PC-9 (cell line): Measurements from ENCODE around the gene NXF1. TPM values are rescaled to one million over a fixed set of nuclear protein-coding genes. Genes with fewer than 3 reads are reported as not detected.

Experiments used
- Bru-seq: library from RNA; stranded (reverse); fragments of 400-500 nt; gene quantifications from one replicate; lab custom pipeline; 2021; lab: Mats Ljungman, UMichigan
- BruChase-seq, 2 experiments: library from RNA; stranded (reverse); fragments of 400-500 nt; gene quantifications; one replicate each; lab custom pipeline; 2021; lab: Mats Ljungman, UMichigan
- BruUV-seq: library from RNA; stranded (reverse); fragments of 400-500 nt; replicated peaks from 2 replicates; lab custom pipeline; 2021; lab: Mats Ljungman, UMichigan
- CTCF ChIA-PET: fragments of 300-600 bp; sonication (Branson Sonifier 250); formaldehyde crosslinking; loops from one replicate; lab custom pipeline; 2022; ENCODE audit warnings: antibody characterized with exemption; lab: Charles Lee
- POLR2A ChIA-PET: fragments of 300-600 bp; sonication (Branson Sonifier 250); formaldehyde crosslinking; loops from one replicate; lab custom pipeline; 2022; ENCODE audit warnings: antibody characterized with exemption; ENCODE audit not compliant: unreplicated experiment; lab: Charles Lee
- DNase-seq, 2 experiments: peaks; one replicate each; pipeline versions ENCODE4 v3.0.0 to v3.0.0-alpha.2; 2015 to 2022; ENCODE audit warnings: mixed read lengths in 1 of 2
- H2AFZ ChIP-seq: fragments of 200-600 bp; sonication (generic); 2 replicates; pipeline ENCODE4 v1.8.1; 2017; ENCODE audit warnings: antibody characterized with exemption
- H3F3A ChIP-seq: fragments of 200-600 bp; sonication (generic); 2 replicates; pipeline ENCODE4 v1.8.1; 2017; ENCODE audit warnings: antibody characterized with exemption, mild to moderate bottlenecking, low read depth; ENCODE audit not compliant: insufficient read depth
- H3K27ac ChIP-seq: fragments of 200-600 bp; sonication (generic); 2 replicates; pipeline ENCODE4 v1.6.1; 2016; ENCODE audit warnings: mixed run types
- H3K27me3 ChIP-seq: fragments of 200-600 bp; sonication (generic); 2 replicates; pipeline ENCODE4 v1.6.1; 2016; ENCODE audit warnings: low read depth, mixed run types; ENCODE audit not compliant: insufficient read depth
- H3K36me3 ChIP-seq: fragments of 200-600 bp; sonication (generic); 2 replicates; pipeline ENCODE4 v1.6.1; 2016; ENCODE audit warnings: low read depth, mixed run types
- H3K4me1 ChIP-seq: fragments of 200-600 bp; sonication (generic); replicated peaks from 2 replicates; pipeline ENCODE4 v1.6.1; 2016; ENCODE audit warnings: mixed run types; ENCODE audit not compliant: insufficient read depth
- H3K4me2 ChIP-seq: fragments of 200-600 bp; sonication (generic); 2 replicates; pipeline ENCODE4 v1.6.1; 2017; ENCODE audit warnings: mixed run types
- H3K4me3 ChIP-seq: fragments of 200-600 bp; sonication (generic); 2 replicates; pipeline ENCODE4 v1.6.1; 2016; ENCODE audit warnings: mixed run types
- H3K79me2 ChIP-seq: fragments of 200-600 bp; sonication (generic); 2 replicates; pipeline ENCODE4 v1.6.1; 2017; ENCODE audit warnings: low read depth, mixed run types
- H3K9me2 ChIP-seq: fragments of 200-600 bp; sonication (generic); 2 replicates; pipeline ENCODE4 v1.8.1; 2017; ENCODE audit warnings: mild to moderate bottlenecking; ENCODE audit not compliant: insufficient read depth
- H3K9me3 ChIP-seq: fragments of 200-600 bp; sonication (generic); 2 replicates; pipeline ENCODE4 v1.8.1; 2016; ENCODE audit warnings: low read depth; ENCODE audit not compliant: insufficient read depth
- H4K20me1 ChIP-seq: fragments of 200-600 bp; sonication (generic); 2 replicates; pipeline ENCODE4 v1.8.1; 2017; ENCODE audit not compliant: insufficient read depth
- EZH2 ChIP-seq: fragments of 200-600 bp; sonication (generic); IDR thresholded peaks from 2 replicates; pipeline ENCODE4 v1.8.0; 2017; ENCODE audit warnings: antibody characterized with exemption, low read depth
- intact Hi-C: fragments of 100-400 bp; cut with micrococcal nuclease; formaldehyde crosslinking; loops from one replicate; pipeline ENCODE4 v1.10.0; 2022; ENCODE audit not compliant: unreplicated experiment
- long read RNA-seq: library from polyadenylated mRNA; stranded (forward); transcript quantifications from one replicate; pipeline ENCODE4 v2.0.0, GENCODE V29; 2022
- total RNA-seq: library from RNA; stranded (reverse); gene quantifications from 2 replicates; pipeline ENCODE4 v1.2.3, GENCODE V29; 2021
- TF ChIP-seq, protein P1 (sequence below): fragments of 200-600 bp; sonication (generic); conservative IDR thresholded peaks from 2 replicates; pipeline ENCODE4 v1.6.1; 2017; ENCODE audit warnings: mixed run types, antibody characterized with exemption, mild to moderate bottlenecking, moderate library complexity

NXF1 gene
- total RNA-seq (45.6 and 56.1 TPM in 2 replicates), Bru-seq, nascent RNA (percentile 83 among the genes with signal in this experiment), BruChase-seq, experiment 1, labeled RNA remaining after a 2-hour chase (percentile 93 among the genes with signal in this experiment), BruChase-seq, experiment 2, labeled RNA remaining after a 6-hour chase (percentile 96 among the genes with signal in this experiment)
- long read RNA-seq, full-length matches to known transcripts: 21 of 33 reads
- long read RNA-seq, partial matches to known transcripts: 6 of 33 reads
- long read RNA-seq, other reads (novel, unspliced or antisense): 6 of 33 reads

DNA sequence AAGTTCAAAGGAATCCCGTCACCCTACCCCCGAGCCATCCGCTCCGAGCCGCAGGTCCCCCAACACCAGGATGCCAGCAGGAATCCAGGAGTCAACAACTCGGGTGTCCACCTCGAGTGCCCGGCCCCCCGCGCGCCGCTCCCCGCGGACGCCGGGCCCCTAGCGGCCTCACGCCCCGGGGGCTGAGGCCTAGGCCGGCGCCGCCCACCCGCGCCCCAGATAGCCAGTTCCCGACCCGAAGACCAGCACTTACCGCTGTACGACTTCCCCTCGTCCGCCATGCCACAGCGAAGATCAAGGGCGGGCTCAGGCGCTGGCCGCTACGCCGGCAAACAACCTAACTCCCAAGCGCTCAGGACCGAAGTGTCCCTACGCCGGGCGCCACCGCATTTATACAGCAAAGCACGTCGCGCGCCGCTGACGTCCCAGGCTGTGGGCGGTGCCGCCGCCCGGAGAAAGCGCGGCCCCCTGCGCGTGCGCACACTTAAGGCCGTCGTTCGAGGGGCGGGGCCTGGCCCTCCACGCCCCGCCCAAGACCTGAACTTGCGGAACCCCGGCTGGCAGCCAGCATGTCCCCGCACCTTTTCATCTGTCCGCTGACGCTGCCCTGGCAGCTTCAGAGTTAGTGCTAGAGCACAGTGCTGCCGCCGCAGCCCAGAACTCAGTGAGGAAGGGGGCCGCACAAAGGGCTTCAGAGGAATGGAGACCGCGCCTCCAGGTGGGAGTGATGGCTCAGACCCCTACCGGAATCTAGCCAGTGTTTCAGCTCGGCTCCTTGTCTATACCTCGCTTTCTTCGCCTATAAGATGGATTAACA is at the start of gene NXF1:
Gene NXF1 (minus strand): TSS at position 365 of the 817 bp plus-strand sequence. CDS start 84 bp downstream, at position 281.
- peak within 1 kb of the TSS; percentile 94 for H3K4me3 ChIP-seq
- peak within 1 kb of the TSS; percentile 16 for H3K27ac ChIP-seq
- H3F3A ChIP-seq: peaks cover 26% of the 10 kb centered on the region; the same call in 1 of the 2 replicates
- peak within 1 kb of the TSS; percentile 74 for H2AFZ ChIP-seq
- no peaks in the 10 kb centered on the region for H3K9me3 ChIP-seq
- intact Hi-C loops: loop anchor here (1.0 to 2.0 kb wide), 2 partner anchors 18 to 27 kb away; partner anchors contain the start of genes STX5, TEX54 and TMEM179B
- H3K79me2 ChIP-seq: peaks cover 32% of the 10 kb centered on the region
- H3K4me2 ChIP-seq: peak within 1 kb of the TSS; percentile 91
- peak; percentile 87 to 98 for DNase-seq
- no peaks in the 10 kb centered on the region for H3K9me2 ChIP-seq
- H3K36me3 ChIP-seq: peaks cover 27% of the 10 kb centered on the region
- H4K20me1 ChIP-seq: no peaks in the 10 kb centered on the region; the same call in 1 of the 2 replicates
- BruUV-seq: no TSS peak
- no peak for TF ChIP-seq EZH2
- TF ChIP-seq, protein P1, sequence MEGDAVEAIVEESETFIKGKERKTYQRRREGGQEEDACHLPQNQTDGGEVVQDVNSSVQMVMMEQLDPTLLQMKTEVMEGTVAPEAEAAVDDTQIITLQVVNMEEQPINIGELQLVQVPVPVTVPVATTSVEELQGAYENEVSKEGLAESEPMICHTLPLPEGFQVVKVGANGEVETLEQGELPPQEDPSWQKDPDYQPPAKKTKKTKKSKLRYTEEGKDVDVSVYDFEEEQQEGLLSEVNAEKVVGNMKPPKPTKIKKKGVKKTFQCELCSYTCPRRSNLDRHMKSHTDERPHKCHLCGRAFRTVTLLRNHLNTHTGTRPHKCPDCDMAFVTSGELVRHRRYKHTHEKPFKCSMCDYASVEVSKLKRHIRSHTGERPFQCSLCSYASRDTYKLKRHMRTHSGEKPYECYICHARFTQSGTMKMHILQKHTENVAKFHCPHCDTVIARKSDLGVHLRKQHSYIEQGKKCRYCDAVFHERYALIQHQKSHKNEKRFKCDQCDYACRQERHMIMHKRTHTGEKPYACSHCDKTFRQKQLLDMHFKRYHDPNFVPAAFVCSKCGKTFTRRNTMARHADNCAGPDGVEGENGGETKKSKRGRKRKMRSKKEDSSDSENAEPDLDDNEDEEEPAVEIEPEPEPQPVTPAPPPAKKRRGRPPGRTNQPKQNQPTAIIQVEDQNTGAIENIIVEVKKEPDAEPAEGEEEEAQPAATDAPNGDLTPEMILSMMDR: no peak
- H3K27me3 ChIP-seq: no peaks in the 10 kb centered on the region
- POLR2A ChIA-PET: interaction anchor here (0.5 to 1.4 kb wide), 3 partner anchors 26 to 82 kb away, joined by 3 to 20 read pairs (median 4); partner anchors contain the start of gene STX5
- H3K4me1 ChIP-seq: peaks cover 20% of the 10 kb centered on the region
- CTCF ChIA-PET: interaction anchor here (0.6 kb wide), 1 partner anchor 1402 kb away, joined by 3 read pairs; the partner anchor contains the start of gene FERMT3

DNA sequence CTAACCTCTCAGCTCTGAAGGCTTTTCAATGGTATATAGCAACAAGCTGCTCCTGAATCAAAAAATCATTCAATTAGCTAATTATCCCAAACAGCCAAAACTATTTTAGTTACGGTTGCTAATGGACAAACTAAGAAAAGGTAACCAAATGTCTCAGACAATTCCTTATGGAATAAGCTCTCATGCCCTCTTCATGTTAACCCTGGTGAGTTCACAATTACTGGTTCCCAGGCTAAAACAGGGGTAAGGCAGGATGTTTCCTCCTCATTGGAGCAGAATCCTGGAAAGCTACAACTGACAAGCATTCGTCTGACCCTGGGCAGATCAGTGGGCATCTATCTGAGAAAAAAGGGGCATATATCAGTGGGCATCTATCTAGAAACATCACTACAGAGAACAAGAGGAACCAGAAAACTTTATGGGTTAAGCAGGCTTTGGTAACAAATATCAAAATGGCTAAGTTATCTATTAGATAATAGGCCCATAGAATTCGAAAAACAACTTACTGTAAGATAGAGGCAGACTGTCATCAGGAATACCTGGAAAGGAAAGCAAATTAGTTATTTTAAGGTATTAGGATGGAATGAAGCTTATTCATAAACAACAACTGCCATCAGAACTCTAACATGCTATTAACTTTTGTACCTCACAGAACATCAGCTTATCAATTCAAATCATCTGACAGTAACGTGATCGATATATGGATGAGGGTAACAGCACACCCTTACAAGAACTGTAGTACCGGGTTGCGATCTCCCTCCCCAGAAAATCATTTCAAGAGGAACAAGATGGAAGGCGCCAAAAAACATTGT is 49.0 kb upstream of the NXF1 start:
- CTCF ChIA-PET: interaction anchor here (1.5 kb wide), 1 partner anchor 12 kb away, joined by 3 read pairs; no protein-coding TSS in a partner anchor
- POLR2A ChIA-PET: interaction anchor here (0.6 to 1.3 kb wide), 4 partner anchors 13 to 127 kb away, joined by 3 to 15 read pairs (median 7); partner anchors contain the start of gene HNRNPUL2
- no peaks in the 10 kb centered on the region for H3K9me3 ChIP-seq
- intact Hi-C loops: no loop called here
- peaks cover 74% of the 10 kb centered on the region for H3F3A ChIP-seq
- peaks cover 40% of the 10 kb centered on the region for H4K20me1 ChIP-seq
- no peak for DNase-seq
- H3K36me3 ChIP-seq: peaks cover 39% of the 10 kb centered on the region
- no peaks in the 10 kb centered on the region for H3K27me3 ChIP-seq
- H3K79me2 ChIP-seq: peaks cover 71% of the 10 kb centered on the region
- H3K9me2 ChIP-seq: no peaks in the 10 kb centered on the region
- H3K4me2 ChIP-seq: peak overlapping the region; percentile 89
- H2AFZ ChIP-seq: no peak overlapping the region
- peak overlapping the region; percentile 61 for H3K27ac ChIP-seq
- TF ChIP-seq, protein P1: no peak
- no peak for TF ChIP-seq EZH2
- peaks cover 37% of the 10 kb centered on the region for H3K4me1 ChIP-seq
- H3K4me3 ChIP-seq: peak overlapping the region; percentile 97
- BruUV-seq: no TSS peak
